Type B pancreatic cell (in vitro differentiated cells): ENCODE measurements around the gene TM4SF1. TPM values are rescaled to one million over a fixed set of nuclear protein-coding genes. Genes with fewer than 3 reads are reported as not detected.
A peak's percentile ranks its signal among the peaks of the same experiment; 100 is the strongest.

ENCODE experiments used
- DNase-seq: peaks from one replicate; pipeline ENCODE4 v3.0.0; 2021; ENCODE audit warnings: mixed read lengths; ENCODE audit not compliant: unreplicated experiment; ENCODE audit errors: extremely low spot score
- H3K27ac Mint-ChIP-seq: 2 replicates; pipeline ENCODE4 v1.8.0; 2021; ENCODE audit warnings: mild to moderate bottlenecking, mixed read lengths
- H3K27me3 Mint-ChIP-seq: 2 replicates; pipeline ENCODE4 v1.8.0; 2021; ENCODE audit warnings: mixed read lengths
- H3K36me3 Mint-ChIP-seq: 2 replicates; pipeline ENCODE4 v1.8.0; 2021; ENCODE audit warnings: mixed read lengths
- H3K4me1 Mint-ChIP-seq: one replicate; pipeline ENCODE4 v1.8.0; 2021; ENCODE audit warnings: mixed read lengths; ENCODE audit not compliant: unreplicated experiment
- H3K4me3 Mint-ChIP-seq: 2 replicates; pipeline ENCODE4 v1.8.0; 2021; ENCODE audit warnings: mild to moderate bottlenecking, mixed read lengths
- H3K9me3 Mint-ChIP-seq: 2 replicates; pipeline ENCODE4 v1.8.0; 2021; ENCODE audit warnings: mixed read lengths
- CTCF ChIP-seq: fragments of 200-600 bp; sonication (generic); conservative IDR thresholded peaks from 2 replicates; pipeline ENCODE4 v1.5.0; 2021; ENCODE audit warnings: antibody characterized with exemption, mild to moderate bottlenecking
- total RNA-seq: library from RNA; stranded (reverse); gene quantifications from 2 replicates; pipeline ENCODE4 v1.2.1, GENCODE V29; 2021; ENCODE audit warnings: low replicate concordance

Gene TM4SF1
- total RNA-seq, 1 donor from 2014 or later, result 39.4 TPM

- peak overlapping the region; percentile 100 for H3K27ac Mint-ChIP-seq
- peaks cover 11% of the 10 kb centered on the region for H3K36me3 Mint-ChIP-seq
- peak overlapping the region; percentile 7 for H3K4me3 Mint-ChIP-seq
- DNase-seq, result no peak
- H3K4me1 Mint-ChIP-seq, result peaks cover 18% of the 10 kb centered on the region
- H3K27me3 Mint-ChIP-seq, result peaks cover 4% of the 10 kb centered on the region
- TF ChIP-seq CTCF, result no peak
- no peaks in the 10 kb centered on the region for H3K9me3 Mint-ChIP-seq
Observed at GRCh38 chr3:149388531-149389417, 11.3 kb upstream of the TM4SF1 start.

- no peak for TF ChIP-seq CTCF
- no peak for DNase-seq
- Mint-ChIP-seq H3K4me3 (no peak overlapping the region), H3K36me3 (peaks cover 11% of the 10 kb centered on the region), H3K27ac (peak overlapping the region; percentile 100), H3K9me3 (no peaks in the 10 kb centered on the region), H3K27me3 (peaks cover 4% of the 10 kb centered on the region), H3K4me1 (peaks cover 18% of the 10 kb centered on the region)
Observed at GRCh38 chr3:149388001-149388440, 10.6 kb upstream of the TM4SF1 start.

GRCh38 chr3:149386299-149386606 lies 8.8 kb upstream of the TM4SF1 start:
- Mint-ChIP-seq H3K9me3 (peaks cover 4% of the 10 kb centered on the region), H3K4me3 (peak overlapping the region; percentile 78), H3K4me1 (peaks cover 18% of the 10 kb centered on the region), H3K36me3 (peaks cover 15% of the 10 kb centered on the region), H3K27me3 (peaks cover 4% of the 10 kb centered on the region), H3K27ac (peak overlapping the region; percentile 100)
- TF ChIP-seq CTCF, result no peak
- no peak for DNase-seq

- peaks cover 6% of the 10 kb centered on the region for H3K9me3 Mint-ChIP-seq
- peaks cover 18% of the 10 kb centered on the region for H3K4me1 Mint-ChIP-seq
- H3K27me3 Mint-ChIP-seq, result peaks cover 4% of the 10 kb centered on the region
- H3K4me3 Mint-ChIP-seq, result peak overlapping the region; percentile 24
- peak overlapping the region; percentile 100 for H3K27ac Mint-ChIP-seq
- peaks cover 14% of the 10 kb centered on the region for H3K36me3 Mint-ChIP-seq
- DNase-seq, result no peak
- TF ChIP-seq CTCF, result no peak
Observed at GRCh38 chr3:149385617-149386298, 8.3 kb upstream of the TM4SF1 start.

- H3K4me3 Mint-ChIP-seq, result no peak overlapping the region
- peaks cover 14% of the 10 kb centered on the region for H3K36me3 Mint-ChIP-seq
- peaks cover 4% of the 10 kb centered on the region for H3K27me3 Mint-ChIP-seq
- no peak for DNase-seq
- H3K4me1 Mint-ChIP-seq, result peaks cover 18% of the 10 kb centered on the region
- TF ChIP-seq CTCF, result no peak
- peak overlapping the region; percentile 72 for H3K27ac Mint-ChIP-seq
- H3K9me3 Mint-ChIP-seq, result peaks cover 6% of the 10 kb centered on the region
Observed at GRCh38 chr3:149384911-149385321, 7.5 kb upstream of the TM4SF1 start.
